KOPT-K1 (cell line): ENCODE data around the gene MRPL11.

Source experiments
- H3K27ac ChIP-seq: fragments of 200-600 bp; sonication (generic); 2 replicates; pipeline ENCODE4 v1.5.1; 2016; ENCODE audit warnings: antibody characterized with exemption, mild to moderate bottlenecking, low read depth, low read length; ENCODE audit not compliant: poor library complexity, severe bottlenecking
- H3K36me3 ChIP-seq: fragments of 200-600 bp; sonication (generic); 2 replicates; pipeline ENCODE4 v1.5.1; 2017; ENCODE audit warnings: antibody characterized with exemption, mild to moderate bottlenecking, low read length, moderate library complexity; ENCODE audit not compliant: insufficient read depth
- H3K9me3 ChIP-seq: fragments of 200-600 bp; sonication (generic); 2 replicates; pipeline ENCODE4 v1.5.1; 2017; ENCODE audit warnings: antibody characterized with exemption, low read length, mild to moderate bottlenecking; ENCODE audit not compliant: insufficient read depth, poor library complexity, severe bottlenecking

The MRPL11 gene

GRCh38 chr11:66409226-66409625 is 29.4 kb downstream of the MRPL11 start:
- Histone ChIP-seq H3K27ac (no peak overlapping the region), H3K9me3 (no peaks in the 10 kb centered on the region), H3K36me3 (no peaks in the 10 kb centered on the region)

DNA sequence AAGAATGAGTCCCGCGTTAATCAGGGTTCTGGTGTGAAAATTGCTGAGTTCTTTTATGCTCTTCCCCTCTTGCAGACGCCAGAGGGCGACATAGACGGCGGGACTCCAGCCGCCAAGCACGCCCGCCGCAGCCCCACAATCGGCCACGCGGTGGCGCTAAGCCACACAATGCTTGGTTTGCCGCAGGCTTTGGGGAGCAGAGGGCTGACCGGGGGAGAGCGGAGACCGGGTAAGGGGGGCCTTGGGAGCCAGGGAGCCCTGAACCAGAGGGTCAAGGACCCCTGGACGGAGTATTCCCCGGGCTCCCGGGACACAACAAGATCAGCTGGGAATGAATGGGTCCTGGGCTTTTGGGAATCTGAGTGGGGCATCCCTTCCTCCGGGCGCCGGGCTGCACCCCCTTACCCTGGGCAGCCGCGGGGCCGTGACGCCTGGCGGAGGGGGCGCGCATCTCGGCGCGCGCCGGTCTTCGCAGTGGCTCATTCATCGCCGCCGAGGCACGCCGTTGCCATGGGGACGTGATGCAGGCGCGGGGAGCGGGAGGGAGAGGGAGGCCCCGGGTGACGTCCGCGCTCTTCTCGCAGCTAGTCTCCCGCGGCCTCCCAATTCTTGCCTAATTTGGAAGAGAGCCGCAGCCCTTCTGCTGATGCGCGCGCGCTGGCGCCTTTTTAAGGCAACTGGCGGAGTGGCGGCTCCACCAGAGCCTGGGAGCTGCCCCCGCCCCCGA is 30.0 kb downstream of the MRPL11 start:
- no peaks in the 10 kb centered on the region for H3K9me3 ChIP-seq
- H3K36me3 ChIP-seq, result no peaks in the 10 kb centered on the region
- no peak overlapping the region for H3K27ac ChIP-seq

DNA sequence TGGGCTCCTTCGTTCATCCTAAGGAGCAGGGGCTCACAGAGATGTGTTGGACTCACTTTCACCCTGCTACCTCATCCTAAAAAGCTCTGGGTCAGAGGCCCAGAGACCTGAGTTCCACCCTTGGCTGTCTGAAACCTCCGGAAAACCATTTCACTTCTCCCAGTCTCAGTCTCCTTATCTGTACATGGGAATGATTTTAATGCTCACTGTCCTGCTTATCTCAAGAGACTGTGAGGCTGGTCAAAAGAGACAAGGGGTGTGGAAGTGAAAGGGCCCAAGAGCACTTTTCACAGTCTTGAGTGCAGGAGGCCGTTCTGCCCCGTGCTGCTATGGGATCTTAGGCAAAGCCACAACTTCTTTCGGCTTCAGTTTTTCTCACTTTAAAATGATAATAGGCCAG is 31.0 kb downstream of the MRPL11 start:
- Histone ChIP-seq H3K27ac (no peak overlapping the region), H3K36me3 (no peaks in the 10 kb centered on the region), H3K9me3 (no peaks in the 10 kb centered on the region)

- no peaks in the 10 kb centered on the region for H3K9me3 ChIP-seq
- no peak overlapping the region for H3K27ac ChIP-seq
- H3K36me3 ChIP-seq, result no peaks in the 10 kb centered on the region
These were observed 44.7 kb downstream of the MRPL11 start for GRCh38 chr11:66393954-66394353.

DNA sequence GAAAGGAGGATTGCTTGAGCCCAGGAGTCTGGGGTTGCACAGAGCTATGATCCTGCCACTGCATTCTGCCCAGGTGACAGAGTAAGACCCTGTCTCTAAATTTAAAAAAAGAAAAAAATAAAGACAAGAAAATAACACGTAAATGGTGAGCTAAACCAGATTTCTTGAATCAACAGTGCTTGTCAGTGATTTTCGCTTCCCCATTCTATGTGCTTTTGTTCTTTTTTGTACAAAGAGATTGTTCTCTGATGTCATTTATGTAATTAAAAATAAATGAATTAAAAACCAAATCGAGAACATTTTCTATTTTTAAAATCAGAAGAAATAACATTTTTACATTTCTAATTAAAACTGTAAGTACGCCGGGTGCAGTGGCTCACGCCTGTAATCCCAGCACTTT is 47.3 kb downstream of the MRPL11 start:
- no peaks in the 10 kb centered on the region for H3K9me3 ChIP-seq
- H3K27ac ChIP-seq, result no peak overlapping the region
- no peaks in the 10 kb centered on the region for H3K36me3 ChIP-seq

- Histone ChIP-seq H3K27ac (no peak overlapping the region), H3K36me3 (no peaks in the 10 kb centered on the region), H3K9me3 (no peaks in the 10 kb centered on the region)
These were observed 49.8 kb downstream of the MRPL11 start for GRCh38 chr11:66388780-66389386.

DNA sequence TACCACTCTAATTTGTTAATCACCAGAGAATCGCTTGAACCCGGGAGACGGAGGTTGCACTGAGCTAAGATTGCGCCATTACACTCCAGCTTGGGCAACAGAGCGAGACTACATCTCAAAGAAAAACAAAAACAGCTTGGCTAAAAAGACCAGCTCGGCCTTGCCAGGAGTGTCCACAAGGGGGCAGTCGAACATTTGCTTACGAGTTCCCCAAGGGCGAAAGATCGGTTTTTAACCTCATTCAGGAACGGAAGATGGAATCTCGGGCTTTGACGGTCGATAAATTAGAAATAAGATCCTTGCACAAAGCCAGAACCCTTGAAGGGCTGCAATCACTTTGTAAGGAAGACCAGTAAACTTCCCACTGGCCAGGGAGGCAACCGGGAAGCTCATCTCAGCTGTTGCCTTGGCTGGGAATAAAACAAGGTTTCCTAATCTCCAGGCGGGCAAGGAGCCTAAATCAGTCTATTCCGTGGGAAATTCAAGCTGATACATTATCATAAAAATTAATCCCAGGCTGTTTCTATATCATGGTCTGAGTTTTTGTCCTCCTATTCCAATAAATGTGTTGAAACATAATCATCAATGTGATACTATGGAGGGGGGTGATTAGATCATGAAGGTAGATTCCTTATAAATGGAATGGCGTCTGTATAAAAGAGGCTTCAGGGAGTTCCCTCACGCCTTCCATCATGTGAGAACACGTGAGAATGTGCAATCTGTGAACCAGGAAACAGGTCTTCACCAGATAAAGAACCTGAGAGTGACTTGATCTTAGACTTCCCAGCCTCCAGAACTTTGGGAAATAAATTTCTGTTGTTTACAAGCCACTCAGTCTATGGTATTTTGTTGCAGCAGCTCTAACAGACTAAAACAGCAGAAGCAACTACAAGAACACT is 52.2 kb downstream of the MRPL11 start:
- Histone ChIP-seq H3K36me3 (no peaks in the 10 kb centered on the region), H3K9me3 (no peaks in the 10 kb centered on the region), H3K27ac (no peak overlapping the region)
